COLO829 (cell line): ENCODE results near the gene DUSP10.

Source experiments
- DNase-seq: peaks from one replicate; pipeline ENCODE4 v3.0.0; 2012; ENCODE audit warnings: low spot score

Gene DUSP10

GRCh38 chr1:221732052-221732451 lies 9.8 kb downstream of the DUSP10 start:
- DNase-seq, result no peak

GRCh38 chr1:221729771-221730330 lies 12.0 kb downstream of the DUSP10 start:
- no peak for DNase-seq

GRCh38 chr1:221728037-221728505 lies 13.8 kb downstream of the DUSP10 start:
- DNase-seq, result no peak

GRCh38 chr1:221727146-221728036 lies 14.5 kb downstream of the DUSP10 start:
- DNase-seq, result no peak

- DNase-seq, result no peak
Observed at GRCh38 chr1:221725735-221726672, 15.9 kb downstream of the DUSP10 start.

GRCh38 chr1:221724931-221725605 lies 16.8 kb downstream of the DUSP10 start:
- no peak for DNase-seq

GRCh38 chr1:221723848-221724236 lies 18.0 kb downstream of the DUSP10 start:
- no peak for DNase-seq

GRCh38 chr1:221723018-221723847 lies 18.7 kb downstream of the DUSP10 start:
- DNase-seq, result no peak

- no peak for DNase-seq
Observed at GRCh38 chr1:221722254-221723017, 19.5 kb downstream of the DUSP10 start.

- DNase-seq, result no peak
Observed at GRCh38 chr1:221720545-221720944, 21.3 kb downstream of the DUSP10 start.

GRCh38 chr1:221719987-221720386 lies 21.9 kb downstream of the DUSP10 start:
- DNase-seq, result no peak

GRCh38 chr1:221719278-221719597 lies 22.7 kb downstream of the DUSP10 start:
- DNase-seq, result no peak

- no peak for DNase-seq
Observed at GRCh38 chr1:221718381-221719277, 23.3 kb downstream of the DUSP10 start.

- DNase-seq, result no peak
Observed at GRCh38 chr1:221717485-221717853, 24.4 kb downstream of the DUSP10 start.

- no peak for DNase-seq
Observed at GRCh38 chr1:221716713-221717484, 25.0 kb downstream of the DUSP10 start.

GRCh38 chr1:221715321-221716169 lies 26.3 kb downstream of the DUSP10 start:
- DNase-seq, result no peak
